Activated CD4-positive, CD25-positive, alpha-beta regulatory T cell treated with anti-CD3 and anti-CD28 coated beads, Interleukin-2, amount 50 U/mL, for 24 hours (primary cell): ENCODE measurements around the gene PPP1R37.

ENCODE experiments used
- ATAC-seq, 2 donors: fragments of 150-1000 bp; cut with Tn5 transposase; one replicate each; pipeline ENCODE4 v1.10.0; 2021; ENCODE audit warnings: mild to moderate bottlenecking in 1 of 2, moderate library complexity in 1 of 2

The PPP1R37 gene

GRCh38 chr19:45070861-45071544, 22.0 kb upstream of the PPP1R37 start:
- no peak for ATAC-seq

- ATAC-seq = no peak
Observed at GRCh38 chr19:45071545-45071938, 21.4 kb upstream of the PPP1R37 start.

- no peak for ATAC-seq
Observed at GRCh38 chr19:45071969-45072790, 20.8 kb upstream of the PPP1R37 start.

GRCh38 chr19:45074744-45075300, 18.2 kb upstream of the PPP1R37 start:
- ATAC-seq = no peak

- ATAC-seq = peak; percentile 7 to 12
Observed at GRCh38 chr19:45075301-45076028, 17.5 kb upstream of the PPP1R37 start.

GRCh38 chr19:45076029-45076850, 16.7 kb upstream of the PPP1R37 start, which contains the start of gene ZNF296:
Gene ZNF296 (minus strand): TSS chr19:45076478. CDS start chr19:45076373, 105 bp downstream.
- peak; percentile 85 to 87 for ATAC-seq

DNA sequence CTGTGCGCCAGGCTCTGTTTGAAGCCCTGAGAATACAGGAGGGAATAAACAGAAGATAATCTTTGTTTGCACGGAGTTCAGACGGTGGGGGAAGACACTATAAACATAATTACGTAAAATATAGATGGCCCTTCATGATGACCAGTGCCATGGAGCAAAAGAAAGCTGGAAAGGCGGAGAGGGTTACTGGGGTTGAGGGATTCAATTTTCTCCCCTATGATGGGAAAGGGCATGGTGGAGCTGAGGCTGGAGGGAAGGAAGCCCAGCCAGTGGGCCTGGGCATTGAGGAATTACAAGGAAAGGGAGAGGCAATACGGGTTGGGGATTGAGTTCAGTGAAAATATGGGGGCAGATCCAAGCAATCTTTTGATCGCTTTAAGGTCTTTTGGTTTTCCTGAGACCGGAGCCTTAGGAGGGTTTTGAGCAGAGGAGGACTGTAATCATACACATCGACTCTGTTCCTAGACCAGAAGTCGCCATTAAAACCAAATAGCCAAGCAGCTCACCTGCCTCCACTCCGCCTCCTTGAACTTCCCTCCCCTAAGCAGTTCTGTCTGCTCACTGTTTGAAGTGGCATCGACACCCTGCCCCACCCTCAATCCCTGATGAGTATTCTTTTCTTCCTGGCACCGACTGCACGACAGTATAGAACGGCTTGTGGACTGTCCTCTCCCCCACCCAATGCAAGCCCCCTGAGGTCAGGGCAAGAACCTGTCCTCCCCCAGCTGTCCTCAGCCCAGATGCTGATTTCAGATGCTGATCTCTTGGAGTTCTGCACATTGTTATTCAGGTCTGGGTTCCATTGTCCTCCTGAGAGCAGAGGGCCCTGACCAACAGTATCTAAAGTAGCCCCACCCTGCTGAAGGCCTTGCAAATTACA, 15.9 kb upstream of the PPP1R37 start:
- no peak for ATAC-seq

DNA sequence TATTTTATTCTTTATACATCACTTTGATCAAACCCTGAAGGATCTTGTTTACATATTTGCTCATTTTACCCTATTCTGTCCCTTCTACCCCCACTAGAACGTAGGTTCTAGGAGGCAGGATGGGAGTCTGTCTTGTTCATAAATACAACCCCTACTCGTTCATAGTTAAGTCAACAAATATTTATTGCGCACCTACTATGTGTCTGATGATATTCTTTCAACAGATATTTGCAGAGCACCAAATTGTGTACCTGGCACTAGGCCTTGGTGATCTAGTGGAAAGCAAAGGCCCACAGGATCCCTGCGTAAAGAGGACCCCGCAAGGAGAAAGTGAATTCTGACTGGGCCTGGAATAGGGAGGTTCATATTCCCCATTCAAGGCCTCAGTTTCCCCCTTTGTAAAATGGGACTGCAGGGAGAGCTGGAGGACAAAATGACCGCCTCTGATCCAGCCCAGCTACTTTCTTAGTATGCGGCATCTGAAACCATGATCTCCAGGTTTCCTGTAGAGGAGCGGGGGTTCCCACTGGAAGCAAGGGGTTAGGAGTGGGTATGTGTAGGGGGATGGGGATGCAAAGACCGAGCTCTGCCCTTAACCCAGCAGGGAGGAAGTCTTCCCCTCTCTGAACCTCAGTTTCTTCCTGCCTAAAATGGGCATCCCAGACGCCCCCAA, 14.5 kb upstream of the PPP1R37 start:
- peak; percentile 0 for ATAC-seq

GRCh38 chr19:45079063-45079910, 13.7 kb upstream of the PPP1R37 start, which contains the start of gene GEMIN7:
Gene GEMIN7 (plus strand): TSS chr19:45079260. CDS start chr19:45090115, 10,855 bp downstream.
- peak; percentile 71 to 79 for ATAC-seq

- no peak for ATAC-seq
Observed at GRCh38 chr19:45079911-45080370, 13.0 kb upstream of the PPP1R37 start.

GRCh38 chr19:45082170-45082569, 10.8 kb upstream of the PPP1R37 start:
- ATAC-seq = no peak

DNA sequence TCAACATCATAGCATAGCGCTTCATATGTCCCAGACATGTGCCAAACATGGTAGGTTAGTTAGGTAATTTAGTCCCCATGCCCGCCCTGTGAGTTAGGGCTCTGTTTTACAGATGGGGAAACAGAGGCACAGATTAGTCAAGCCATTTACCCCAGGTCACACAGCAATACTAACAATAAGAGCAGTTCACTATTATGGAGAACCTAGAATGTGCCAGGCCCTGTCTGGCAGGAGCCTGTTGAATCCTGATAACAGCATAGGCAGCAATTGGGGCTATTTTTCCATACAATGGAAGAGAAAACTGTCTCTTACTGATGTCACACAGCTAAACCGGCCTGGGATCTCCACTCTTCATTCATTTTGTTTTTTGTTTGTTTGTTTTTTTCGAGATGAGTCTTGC, 6.5 kb upstream of the PPP1R37 start:
- ATAC-seq = no peak

GRCh38 chr19:45087531-45087930, 5.4 kb upstream of the PPP1R37 start:
- peak in 1 of 2 donors; percentile 11 for ATAC-seq

DNA sequence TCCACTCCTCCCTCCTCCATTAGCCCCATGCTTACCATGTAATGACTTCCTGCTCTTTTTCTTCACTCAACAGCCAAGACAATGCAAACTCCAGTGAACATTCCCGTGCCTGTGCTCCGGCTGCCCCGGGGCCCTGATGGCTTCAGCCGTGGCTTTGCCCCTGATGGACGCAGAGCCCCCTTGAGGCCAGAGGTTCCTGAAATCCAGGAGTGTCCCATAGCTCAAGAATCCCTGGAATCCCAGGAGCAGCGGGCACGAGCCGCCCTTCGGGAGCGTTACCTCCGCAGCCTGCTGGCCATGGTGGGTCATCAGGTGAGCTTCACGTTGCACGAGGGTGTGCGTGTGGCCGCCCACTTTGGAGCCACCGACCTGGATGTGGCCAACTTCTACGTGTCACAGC, 2.9 kb upstream of the PPP1R37 start:
- no peak for ATAC-seq

DNA sequence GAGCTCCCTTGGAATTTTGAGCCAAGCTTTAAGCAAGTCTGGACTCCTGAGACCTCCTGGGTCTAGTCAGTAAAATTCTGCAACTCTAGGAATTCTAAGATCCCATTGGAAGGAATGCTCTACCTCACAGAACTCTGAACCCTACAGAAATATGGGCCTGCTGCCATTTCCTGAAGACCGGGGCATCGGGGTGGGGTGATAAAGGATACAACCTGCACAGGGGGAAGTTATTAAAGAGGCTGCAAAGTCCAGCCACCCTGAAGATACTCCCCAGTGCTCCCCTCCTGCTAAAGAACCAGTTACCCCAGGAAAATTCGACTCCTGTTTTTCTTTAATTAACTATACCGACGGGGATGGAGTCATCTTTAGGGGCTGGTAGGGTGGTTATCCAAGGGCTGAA, 2.4 kb upstream of the PPP1R37 start:
- ATAC-seq = no peak

- ATAC-seq = peak; percentile 75 to 86
Observed at GRCh38 chr19:45091031-45091923, 1.7 kb upstream of the PPP1R37 start.

DNA sequence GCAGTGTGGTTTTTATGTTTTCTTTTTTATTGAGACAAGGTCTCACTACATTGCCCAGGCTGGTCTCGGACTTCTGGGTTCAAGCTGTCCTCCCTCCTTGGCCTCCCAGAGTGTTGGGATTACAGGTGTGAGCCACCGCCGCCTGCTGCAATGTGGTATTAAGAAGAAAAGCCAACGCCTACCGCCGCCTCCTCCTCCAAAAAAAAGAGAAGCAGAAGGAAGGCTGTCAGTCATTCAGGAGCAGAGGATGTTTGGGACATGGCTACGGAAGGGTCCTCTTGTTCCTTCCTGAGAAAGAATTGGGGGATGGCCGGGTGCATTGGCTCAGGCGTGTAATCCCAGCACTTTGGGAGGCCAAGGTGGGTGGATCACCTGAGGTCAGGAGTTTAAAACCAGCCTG, 1.2 kb downstream of the PPP1R37 start:
- no peak for ATAC-seq

DNA sequence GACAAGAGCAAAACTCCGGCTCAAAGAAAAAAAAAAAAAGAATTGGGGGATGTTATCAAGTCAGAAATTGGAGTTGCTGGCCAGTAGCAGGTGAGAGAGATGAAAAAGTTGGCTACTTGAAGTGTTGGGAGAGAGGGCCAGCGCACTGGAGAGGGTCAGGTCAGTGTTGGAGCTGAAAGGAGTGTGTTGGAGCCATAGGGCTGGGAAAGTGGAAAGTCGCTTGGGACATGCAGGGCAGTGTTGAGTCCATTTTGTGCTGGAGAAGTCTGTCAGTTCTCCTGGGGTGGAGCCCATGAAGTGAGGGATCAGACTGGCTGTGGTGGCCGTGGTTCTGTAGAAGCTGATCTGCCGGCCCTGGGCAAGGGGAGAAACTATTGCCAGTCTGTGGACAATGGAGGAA, 1.7 kb downstream of the PPP1R37 start:
- no peak for ATAC-seq
